ENCODE measurements around the gene ITGB3BP.

Gene ITGB3BP

GRCh38 chr1:63569068-63569467, 46.0 kb upstream of the ITGB3BP start:
- peaks cover 10% of the 10 kb centered on the region for H3K4me1 ChIP-seq (ENCODE audit: control insufficient read depth, low read length)
- H3F3A ChIP-seq (ENCODE audit: control insufficient read depth, insufficient read depth): no peaks in the 10 kb centered on the region
- no peaks in the 10 kb centered on the region; the same call in 1 of the 2 replicates for H3K9me3 ChIP-seq (ENCODE audit: control insufficient read depth, insufficient read depth, low read length)
- no peaks in the 10 kb centered on the region for H3K9me2 ChIP-seq (replicated peaks; ENCODE audit: control insufficient read depth, low read length)
- H4K20me1 ChIP-seq (ENCODE audit: control insufficient read depth, insufficient read depth, low read depth, low read length): no peaks in the 10 kb centered on the region
- TF ChIP-seq CTCF (IDR thresholded peaks at IDR 0.05; ENCODE audit: low read depth, low read length, poor library complexity, severe bottlenecking) (no peak), EZH2phosphoT487 (IDR thresholded peaks at IDR 0.05; ENCODE audit: borderline replicate concordance, low read length) (no peak)
- no peak overlapping the region for H3K27ac ChIP-seq (ENCODE audit: low read depth, low read length)
- H3K36me3 ChIP-seq (ENCODE audit: control insufficient read depth, low read length): no peaks in the 10 kb centered on the region
- H3K4me3 ChIP-seq (ENCODE audit: low read length): no peak overlapping the region
- H3K4me2 ChIP-seq (ENCODE audit: low read length): no peak overlapping the region
- no peaks in the 10 kb centered on the region for H3K27me3 ChIP-seq (ENCODE audit: control insufficient read depth, low read length)
- no peaks in the 10 kb centered on the region for H3K79me2 ChIP-seq (ENCODE audit: control insufficient read depth, low read length)

GRCh38 chr1:63563745-63564144, 40.7 kb upstream of the ITGB3BP start:
- Histone ChIP-seq H3K27me3 (ENCODE audit: control insufficient read depth, low read length) (no peaks in the 10 kb centered on the region), H3F3A (ENCODE audit: control insufficient read depth, insufficient read depth) (no peaks in the 10 kb centered on the region), H4K20me1 (ENCODE audit: control insufficient read depth, insufficient read depth, low read depth, low read length) (no peaks in the 10 kb centered on the region), H3K4me2 (ENCODE audit: low read length) (no peak overlapping the region; the same call in 1 of the 2 replicates), H3K79me2 (ENCODE audit: control insufficient read depth, low read length) (no peaks in the 10 kb centered on the region), H3K4me1 (ENCODE audit: control insufficient read depth, low read length) (peaks cover 21% of the 10 kb centered on the region), H3K36me3 (ENCODE audit: control insufficient read depth, low read length) (no peaks in the 10 kb centered on the region), H3K9me2 (replicated peaks; ENCODE audit: control insufficient read depth, low read length) (no peaks in the 10 kb centered on the region), H3K9me3 (ENCODE audit: control insufficient read depth, insufficient read depth, low read length) (no peaks in the 10 kb centered on the region; the same call in 1 of the 2 replicates), H3K27ac (ENCODE audit: low read depth, low read length) (peak overlapping the region; percentile 41), H3K4me3 (ENCODE audit: low read length) (no peak overlapping the region)
- TF ChIP-seq CTCF (IDR thresholded peaks at IDR 0.05; ENCODE audit: low read depth, low read length, poor library complexity, severe bottlenecking) (no peak), EZH2phosphoT487 (IDR thresholded peaks at IDR 0.05; ENCODE audit: borderline replicate concordance, low read length) (no peak)

- Histone ChIP-seq H3K4me1 (ENCODE audit: control insufficient read depth, low read length) (peaks cover 15% of the 10 kb centered on the region), H4K20me1 (ENCODE audit: control insufficient read depth, insufficient read depth, low read depth, low read length) (no peaks in the 10 kb centered on the region), H3K27ac (ENCODE audit: low read depth, low read length) (no peak overlapping the region), H3K4me3 (ENCODE audit: low read length) (no peak overlapping the region), H3K4me2 (ENCODE audit: low read length) (no peak overlapping the region), H3K9me2 (replicated peaks; ENCODE audit: control insufficient read depth, low read length) (no peaks in the 10 kb centered on the region), H3K9me3 (ENCODE audit: control insufficient read depth, insufficient read depth, low read length) (no peaks in the 10 kb centered on the region; the same call in 1 of the 2 replicates), H3K79me2 (ENCODE audit: control insufficient read depth, low read length) (no peaks in the 10 kb centered on the region), H3F3A (ENCODE audit: control insufficient read depth, insufficient read depth) (no peaks in the 10 kb centered on the region), H3K27me3 (ENCODE audit: control insufficient read depth, low read length) (no peaks in the 10 kb centered on the region), H3K36me3 (ENCODE audit: control insufficient read depth, low read length) (no peaks in the 10 kb centered on the region)
- TF ChIP-seq CTCF (IDR thresholded peaks at IDR 0.05; ENCODE audit: low read depth, low read length, poor library complexity, severe bottlenecking): no peak
- no peak for TF ChIP-seq EZH2phosphoT487 (IDR thresholded peaks at IDR 0.05; ENCODE audit: borderline replicate concordance, low read length)
Observed at GRCh38 chr1:63559357-63559756, 36.3 kb upstream of the ITGB3BP start.

Measured in DOHH2 (cell line).